Esophagus squamous epithelium (tissue), 5 donors: ENCODE results near the gene KIF13A. TPM values are rescaled to one million over a fixed set of nuclear protein-coding genes. Genes with fewer than 3 reads are reported as not detected.

Experiments used
- DNase-seq: peaks from one replicate; lab custom pipeline; 2025; lab: John Stamatoyannopoulos, UW
- H3K27ac ChIP-seq, 4 donors: fragments of 200-600 bp; sonication (generic); one replicate each; pipeline ENCODE4 v1.5.1; 2016 to 2019; ENCODE audit warnings: mild to moderate bottlenecking in 1 of 4
- H3K27me3 ChIP-seq, 4 donors: fragments of 200-600 bp; sonication (generic); 1 replicate in 3 of 4; 2 replicates in 1 of 4; pipeline versions ENCODE4 v1.5.1 to v1.6.0; 2017 to 2021; ENCODE audit warnings: antibody characterized with exemption in 1 of 4
- H3K36me3 ChIP-seq, 3 donors: fragments of 200-600 bp; sonication (generic); one replicate each; pipeline ENCODE4 v1.5.1; 2016 to 2019
- H3K4me1 ChIP-seq, 3 donors: fragments of 200-600 bp; sonication (generic); one replicate each; pipeline ENCODE4 v1.5.1; 2017 to 2019
- H3K4me3 ChIP-seq, 4 donors: fragments of 200-600 bp; sonication (generic); 1 replicate in 3 of 4; 2 replicates in 1 of 4; pipeline ENCODE4 v1.5.1; 2016 to 2019; ENCODE audit warnings: mild to moderate bottlenecking in 2 of 4, moderate library complexity in 1 of 4
- H3K9me3 ChIP-seq, 3 donors: fragments of 200-600 bp; sonication (generic); one replicate each; pipeline ENCODE4 v1.5.1; 2016 to 2019
- POLR2A ChIP-seq, 4 donors: fragments of 450-650 bp; IDR thresholded peaks; one replicate each; pipeline ENCODE4 v1.6.1; 2017; ENCODE audit warnings: antibody characterized with exemption in 4 of 4, mild to moderate bottlenecking in 4 of 4, moderate library complexity in 3 of 4
- WGBS, 2 donors: methylation state at CpG; one replicate each; pipeline ENCODE4 v1.1.5; 2018; 5-methylcytosine and 5-hydroxymethylcytosine counted together
- intact Hi-C: fragments of 100-400 bp; cut with DNase I; formaldehyde crosslinking; loops from one replicate; pipeline ENCODE4 v1.15.0; 2022
- total RNA-seq, 4 donors: library from RNA; depleted of rRNA; stranded (reverse); fragments of >200 nt; gene quantifications; one replicate each; pipeline ENCODE4 v1.1.0, GENCODE V29; 2016
- TF ChIP-seq, protein P1 (sequence below), 6 experiments: fragments of 450-650 bp in 4 of 6; fragments of 200-600 bp in 2 of 6; sonication (generic) in 2 of 6; IDR thresholded peaks; one replicate each; pipeline ENCODE4 v1.5.1; 2016 to 2019; ENCODE audit warnings: antibody characterized with exemption in 6 of 6, mild to moderate bottlenecking in 4 of 6, moderate library complexity in 4 of 6
- donor health status: DM: yes; HTN: yes; CAD: no.

The KIF13A gene
- total RNA-seq, 4 donors from 2014 or later, result 18.7 to 34.5 (median 25.0) TPM

DNA sequence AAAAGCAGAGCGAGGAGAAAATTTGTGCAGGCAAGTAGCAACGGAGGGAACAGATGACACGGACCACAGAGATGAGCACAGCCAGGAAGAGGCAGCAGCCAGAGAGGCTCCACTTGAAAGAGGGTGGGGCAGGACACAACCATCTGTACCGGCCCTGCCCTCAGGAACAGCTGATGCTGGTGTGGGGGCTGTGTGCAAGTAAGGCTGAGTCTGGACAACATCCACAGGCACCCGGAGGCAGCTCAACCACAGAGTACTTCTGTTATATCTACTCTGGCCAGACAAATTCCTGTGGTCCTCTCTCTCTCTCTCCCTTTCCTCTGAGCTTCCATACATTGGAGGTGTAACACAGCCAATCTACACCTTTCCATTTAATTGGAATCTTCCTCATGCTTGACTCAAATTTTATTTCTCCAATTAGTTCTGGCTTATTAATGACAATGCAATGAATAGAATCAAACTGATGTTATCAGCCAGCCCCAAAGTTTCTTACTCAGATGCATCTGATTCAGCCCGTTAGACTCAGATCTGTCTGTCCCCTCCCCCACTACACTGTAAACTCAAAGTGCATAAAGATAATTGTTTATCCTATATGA lies 24.9 kb downstream of the KIF13A start:
- no peaks in the 10 kb centered on the region for H3K27me3 ChIP-seq
- peak overlapping the region in 3 of 4 donors; percentile 21 to 46 (median 40) for H3K27ac ChIP-seq
- H3K36me3 ChIP-seq, result no peaks in the 10 kb centered on the region
- H3K4me3 ChIP-seq, result no peak overlapping the region
- TF ChIP-seq, protein P1, sequence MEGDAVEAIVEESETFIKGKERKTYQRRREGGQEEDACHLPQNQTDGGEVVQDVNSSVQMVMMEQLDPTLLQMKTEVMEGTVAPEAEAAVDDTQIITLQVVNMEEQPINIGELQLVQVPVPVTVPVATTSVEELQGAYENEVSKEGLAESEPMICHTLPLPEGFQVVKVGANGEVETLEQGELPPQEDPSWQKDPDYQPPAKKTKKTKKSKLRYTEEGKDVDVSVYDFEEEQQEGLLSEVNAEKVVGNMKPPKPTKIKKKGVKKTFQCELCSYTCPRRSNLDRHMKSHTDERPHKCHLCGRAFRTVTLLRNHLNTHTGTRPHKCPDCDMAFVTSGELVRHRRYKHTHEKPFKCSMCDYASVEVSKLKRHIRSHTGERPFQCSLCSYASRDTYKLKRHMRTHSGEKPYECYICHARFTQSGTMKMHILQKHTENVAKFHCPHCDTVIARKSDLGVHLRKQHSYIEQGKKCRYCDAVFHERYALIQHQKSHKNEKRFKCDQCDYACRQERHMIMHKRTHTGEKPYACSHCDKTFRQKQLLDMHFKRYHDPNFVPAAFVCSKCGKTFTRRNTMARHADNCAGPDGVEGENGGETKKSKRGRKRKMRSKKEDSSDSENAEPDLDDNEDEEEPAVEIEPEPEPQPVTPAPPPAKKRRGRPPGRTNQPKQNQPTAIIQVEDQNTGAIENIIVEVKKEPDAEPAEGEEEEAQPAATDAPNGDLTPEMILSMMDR (IDR thresholded peaks at IDR 0.05), result no peak
- no peak for TF ChIP-seq POLR2A (IDR thresholded peaks at IDR 0.05)
- WGBS, 2 donors, result 34 to 41% methylated on average over 6 of the region's 6 CpGs
- peaks cover 0 to 46% (median 18%) of the 10 kb centered on the region in 3 donors for H3K4me1 ChIP-seq
- no peak for DNase-seq
- no peaks in the 10 kb centered on the region for H3K9me3 ChIP-seq
- intact Hi-C loops, result no loop called here

DNA sequence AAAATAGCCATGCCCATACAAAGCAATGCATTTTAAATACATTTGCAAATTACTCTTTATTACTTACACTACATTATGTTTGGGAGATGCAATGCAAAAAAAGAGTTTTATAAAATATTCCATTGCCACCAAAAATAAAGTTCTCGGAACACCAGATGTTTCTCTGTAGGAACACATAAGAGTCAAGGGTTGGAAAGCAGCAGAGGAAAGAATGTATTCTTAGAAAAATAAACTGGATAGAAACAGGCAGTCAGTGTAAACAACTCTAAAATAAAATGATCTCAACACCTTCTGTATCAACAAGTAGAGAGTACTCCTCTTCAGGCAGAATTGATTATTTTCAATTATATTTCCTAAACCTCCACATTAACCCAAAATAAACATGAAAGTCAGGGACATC lies 28.1 kb downstream of the KIF13A start:
- WGBS, 2 donors, result 74 to 80% methylated on average over 1 of the region's 1 CpG

DNA sequence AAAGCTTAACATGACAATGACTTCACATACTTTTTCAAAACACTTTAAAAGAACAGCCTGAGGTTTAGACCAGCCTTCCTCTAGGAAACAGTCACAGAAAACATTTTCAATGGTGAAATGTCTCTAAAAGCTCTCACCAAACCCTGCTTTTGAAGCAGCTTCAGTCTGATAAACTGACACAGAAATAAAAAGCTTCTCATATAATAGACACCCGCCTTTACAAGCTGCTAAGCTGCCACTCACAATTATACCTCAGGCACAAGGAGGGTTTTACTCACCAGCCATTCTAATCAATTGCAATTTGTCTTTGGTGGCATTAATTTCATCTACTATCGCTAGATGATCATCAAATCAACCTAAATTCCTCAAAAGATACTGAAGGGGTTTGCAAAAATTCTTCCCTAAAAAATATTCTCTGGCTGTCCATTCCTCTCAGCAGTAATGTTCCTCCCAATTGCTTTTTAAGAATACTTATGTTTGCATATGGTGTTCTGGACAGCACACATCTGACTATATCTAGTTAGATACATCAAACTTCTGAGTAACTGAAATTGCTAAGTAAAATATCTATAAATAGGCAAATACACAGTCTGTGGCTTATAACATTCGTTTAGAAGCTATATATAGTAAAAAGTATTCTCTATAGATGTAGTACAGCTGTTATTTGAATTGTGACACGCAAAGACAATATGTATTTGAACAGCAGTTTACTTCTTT lies 29.4 kb downstream of the KIF13A start:
- Histone ChIP-seq H3K27ac (no peak overlapping the region), H3K4me3 (no peak overlapping the region), H3K9me3 (no peaks in the 10 kb centered on the region), H3K4me1 (peaks cover 0 to 44% (median 14%) of the 10 kb centered on the region in 3 donors), H3K27me3 (peaks cover 0 to 13% (median 0%) of the 10 kb centered on the region in 4 donors), H3K36me3 (no peaks in the 10 kb centered on the region)
- TF ChIP-seq, protein P1 (IDR thresholded peaks at IDR 0.05), result no peak
- TF ChIP-seq POLR2A (IDR thresholded peaks at IDR 0.05), result no peak
- DNase-seq, result no peak
- intact Hi-C loops, result no loop called here
- 73 to 79% methylated on average over 4 of the region's 4 CpGs for WGBS, 2 donors

More for the DNA sequence above, 28.1 kb downstream of the KIF13A start:
- Histone ChIP-seq H3K4me1 (peaks cover 0 to 44% (median 14%) of the 10 kb centered on the region in 3 donors), H3K36me3 (no peaks in the 10 kb centered on the region), H3K27me3 (peaks cover 0 to 10% (median 0%) of the 10 kb centered on the region in 4 donors), H3K27ac (peak overlapping the region in 1 of 4 donors; percentile 5), H3K9me3 (no peaks in the 10 kb centered on the region), H3K4me3 (no peak overlapping the region)
- intact Hi-C loops, result no loop called here
- no peak for DNase-seq
- no peak for TF ChIP-seq POLR2A (IDR thresholded peaks at IDR 0.05)
- TF ChIP-seq, protein P1 (IDR thresholded peaks at IDR 0.05), result no peak

DNA sequence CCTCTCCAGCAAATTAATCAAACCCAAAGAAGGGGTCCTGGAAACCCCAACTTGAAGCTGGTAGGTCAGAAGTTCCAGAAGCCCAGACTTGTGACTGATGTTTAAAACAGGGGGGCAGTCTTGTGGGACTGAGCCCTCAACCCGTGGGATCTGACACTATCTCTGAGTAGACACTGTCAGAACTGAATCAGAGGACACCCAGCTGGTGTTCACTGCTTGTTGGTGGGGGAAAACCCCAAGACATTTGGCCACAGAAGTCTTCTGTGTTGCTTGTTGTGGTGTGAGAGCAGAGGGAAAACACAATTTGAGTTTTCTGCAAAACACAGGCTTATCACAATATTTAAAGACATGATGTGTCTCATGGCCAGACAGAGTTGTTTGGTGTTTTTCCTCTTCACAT lies 29.9 kb downstream of the KIF13A start:
- Histone ChIP-seq H3K9me3 (no peaks in the 10 kb centered on the region), H3K4me1 (peaks cover 0 to 41% (median 14%) of the 10 kb centered on the region in 3 donors), H3K4me3 (no peak overlapping the region), H3K27me3 (peaks cover 0 to 19% (median 0%) of the 10 kb centered on the region in 4 donors), H3K36me3 (no peaks in the 10 kb centered on the region), H3K27ac (peak overlapping the region in 2 of 4 donors; percentile 9 to 16)
- intact Hi-C loops, result no loop called here
- 0 to 27% methylated on average over 1 of the region's 1 CpG for WGBS, 2 donors
- no peak for TF ChIP-seq POLR2A (IDR thresholded peaks at IDR 0.05)
- TF ChIP-seq, protein P1 (IDR thresholded peaks at IDR 0.05), result no peak
- no peak for DNase-seq

DNA sequence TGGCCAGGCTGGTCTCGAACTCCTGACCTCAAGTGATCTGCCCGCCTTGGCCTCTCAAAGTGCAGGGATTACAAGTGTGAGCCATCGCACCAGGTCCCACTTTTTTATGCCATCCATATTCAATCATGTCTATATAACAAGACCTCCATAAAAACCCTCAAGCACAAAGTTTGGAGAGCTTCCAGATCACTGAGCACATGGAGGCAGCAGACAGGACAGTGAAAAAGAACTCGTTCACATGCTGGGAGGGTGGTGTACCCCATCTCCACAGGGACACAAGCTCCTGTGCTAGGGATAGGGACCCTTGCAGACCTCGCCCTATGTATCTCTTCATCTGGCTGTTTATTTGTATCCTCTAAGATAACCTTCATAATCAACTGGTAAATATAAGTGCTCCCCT lies 30.3 kb downstream of the KIF13A start:
- TF ChIP-seq, protein P1 (IDR thresholded peaks at IDR 0.05), result no peak
- intact Hi-C loops, result no loop called here
- H3K4me1 ChIP-seq, result peaks cover 0 to 37% (median 10%) of the 10 kb centered on the region in 3 donors
- H3K36me3 ChIP-seq, result no peaks in the 10 kb centered on the region
- no peak overlapping the region for H3K4me3 ChIP-seq
- no peak for DNase-seq
- H3K9me3 ChIP-seq, result no peaks in the 10 kb centered on the region
- H3K27ac ChIP-seq, result peak overlapping the region in 1 of 4 donors; percentile 16
- peaks cover 0 to 23% (median 0%) of the 10 kb centered on the region in 4 donors for H3K27me3 ChIP-seq
- WGBS, 2 donors, result 84 to 94% methylated on average over 2 to 5 of the region's 5 CpGs
